Activated T-cell treated with anti-CD3 and anti-CD28 coated beads for 1 hour (primary cell): Measurements from ENCODE around the gene DDB1.
"Not testable (repeated sequence)": the region's sequence is repeated elsewhere in the genome, so short reads cannot be mapped to it uniquely, and the experiment has no call there.

ENCODE experiments used
- DNase-seq: peaks from one replicate; pipeline ENCODE4 v3.0.0-alpha.2; 2020; ENCODE audit warnings: low read depth

DDB1 gene

DNA sequence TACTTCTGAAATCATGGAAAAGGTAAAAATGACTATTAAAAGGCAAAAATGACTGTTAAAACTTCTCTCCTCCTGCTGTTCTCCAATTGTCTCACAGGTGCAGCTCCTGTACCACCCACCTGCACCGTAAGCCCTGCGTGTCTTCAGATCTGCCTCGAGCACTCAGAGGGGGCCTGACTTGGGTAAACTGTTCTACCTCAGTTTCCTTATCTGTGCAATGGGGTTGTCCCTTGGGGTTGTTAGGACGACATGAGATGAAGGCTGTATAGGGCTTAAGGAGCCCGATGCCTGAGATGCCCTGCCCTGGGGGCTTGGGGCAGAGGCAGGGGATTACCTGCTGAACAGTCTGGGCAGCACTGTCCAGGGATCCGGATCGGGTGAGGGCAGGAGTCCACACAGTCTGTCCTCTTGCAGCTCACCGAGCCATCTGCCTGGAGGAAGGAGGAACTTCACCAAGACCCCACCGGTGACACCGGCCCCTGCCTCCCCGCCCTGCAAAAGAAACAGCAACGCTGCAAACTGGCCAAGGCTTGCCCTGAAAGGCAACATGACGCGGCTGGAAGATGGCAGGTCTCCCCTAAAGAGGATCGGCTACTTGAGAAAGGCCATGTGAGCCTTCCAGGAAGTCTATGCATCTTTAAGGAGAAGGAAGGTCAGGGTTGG lies 64.2 kb downstream of the DDB1 start:
- no peak for DNase-seq

DNA sequence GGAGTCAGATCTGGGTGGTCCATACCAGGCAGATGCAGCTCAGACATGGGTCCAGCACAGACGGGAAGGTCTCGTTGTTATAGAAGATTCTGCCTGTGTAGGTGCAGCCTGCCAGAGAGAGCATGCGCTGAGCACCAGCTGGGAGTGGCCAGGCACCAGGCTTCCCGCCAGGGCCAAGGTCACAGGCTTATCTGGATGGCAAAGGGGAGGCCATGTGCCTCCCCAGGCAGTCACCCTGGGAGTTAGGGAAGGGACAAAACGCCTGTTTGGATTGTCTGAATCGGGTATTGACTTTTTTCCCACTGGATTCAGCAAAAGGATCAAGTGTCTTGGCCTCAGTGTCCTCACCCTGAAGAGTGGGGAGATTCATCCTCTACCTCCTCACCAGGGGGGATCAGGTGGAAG lies 65.5 kb downstream of the DDB1 start:
- DNase-seq, result no peak

- no peak for DNase-seq
Observed at GRCh38 chr11:61266602-61267001, 66.3 kb downstream of the DDB1 start.

DNA sequence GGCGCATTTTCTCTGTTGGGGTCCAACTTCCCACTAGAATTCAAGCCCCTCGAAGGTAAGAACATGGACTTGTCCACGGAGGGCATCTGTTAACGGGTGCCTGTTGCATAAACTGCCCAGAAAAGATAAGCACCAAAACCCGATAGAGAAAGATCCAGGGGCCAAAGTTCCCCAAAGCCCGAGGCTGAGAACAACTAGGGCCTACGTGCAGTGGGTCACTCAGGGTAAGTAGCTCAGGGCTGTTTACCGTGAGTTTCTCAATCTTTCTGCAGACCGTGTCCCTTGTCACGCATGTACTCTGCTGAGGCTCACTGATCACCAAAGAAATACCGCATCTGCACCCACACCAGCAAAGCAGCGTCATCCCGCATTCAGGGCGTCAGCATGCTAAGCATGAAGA lies 67.5 kb downstream of the DDB1 start:
- DNase-seq, result no peak

DNA sequence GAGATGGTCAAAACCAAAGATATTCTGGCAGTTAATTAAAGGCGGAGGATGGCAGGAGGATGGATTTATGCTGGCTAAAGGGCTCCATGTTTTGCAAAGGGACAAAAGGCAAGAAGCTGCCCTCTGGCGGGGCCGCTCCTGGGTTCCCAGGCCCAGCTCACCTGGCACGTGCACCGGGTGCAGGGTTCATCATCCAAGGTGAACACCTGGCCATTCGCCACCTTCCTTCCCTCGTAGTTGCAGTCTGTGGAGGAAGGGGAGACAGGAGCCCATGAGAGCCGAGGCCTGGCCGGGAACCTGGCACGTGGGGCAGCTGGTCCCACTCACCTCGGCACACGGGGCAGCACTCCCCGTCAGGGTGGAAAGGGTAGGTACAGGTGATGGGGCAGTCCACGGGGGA lies 68.1 kb downstream of the DDB1 start:
- DNase-seq, result no peak

GRCh38 chr11:61264371-61264770 lies 68.5 kb downstream of the DDB1 start:
- no peak for DNase-seq

- no peak for DNase-seq
Observed at GRCh38 chr11:61259363-61259762, 73.5 kb downstream of the DDB1 start.

- no peak for DNase-seq
Observed at GRCh38 chr11:61258546-61258945, 74.4 kb downstream of the DDB1 start.

- no peak for DNase-seq
Observed at GRCh38 chr11:61256710-61257482, 76.0 kb downstream of the DDB1 start.

GRCh38 chr11:61254403-61255025 lies 78.4 kb downstream of the DDB1 start:
- DNase-seq, result peak; percentile 50

- not testable (repeated sequence) for DNase-seq
Observed at GRCh38 chr11:61252332-61252731, 80.6 kb downstream of the DDB1 start.

DNA sequence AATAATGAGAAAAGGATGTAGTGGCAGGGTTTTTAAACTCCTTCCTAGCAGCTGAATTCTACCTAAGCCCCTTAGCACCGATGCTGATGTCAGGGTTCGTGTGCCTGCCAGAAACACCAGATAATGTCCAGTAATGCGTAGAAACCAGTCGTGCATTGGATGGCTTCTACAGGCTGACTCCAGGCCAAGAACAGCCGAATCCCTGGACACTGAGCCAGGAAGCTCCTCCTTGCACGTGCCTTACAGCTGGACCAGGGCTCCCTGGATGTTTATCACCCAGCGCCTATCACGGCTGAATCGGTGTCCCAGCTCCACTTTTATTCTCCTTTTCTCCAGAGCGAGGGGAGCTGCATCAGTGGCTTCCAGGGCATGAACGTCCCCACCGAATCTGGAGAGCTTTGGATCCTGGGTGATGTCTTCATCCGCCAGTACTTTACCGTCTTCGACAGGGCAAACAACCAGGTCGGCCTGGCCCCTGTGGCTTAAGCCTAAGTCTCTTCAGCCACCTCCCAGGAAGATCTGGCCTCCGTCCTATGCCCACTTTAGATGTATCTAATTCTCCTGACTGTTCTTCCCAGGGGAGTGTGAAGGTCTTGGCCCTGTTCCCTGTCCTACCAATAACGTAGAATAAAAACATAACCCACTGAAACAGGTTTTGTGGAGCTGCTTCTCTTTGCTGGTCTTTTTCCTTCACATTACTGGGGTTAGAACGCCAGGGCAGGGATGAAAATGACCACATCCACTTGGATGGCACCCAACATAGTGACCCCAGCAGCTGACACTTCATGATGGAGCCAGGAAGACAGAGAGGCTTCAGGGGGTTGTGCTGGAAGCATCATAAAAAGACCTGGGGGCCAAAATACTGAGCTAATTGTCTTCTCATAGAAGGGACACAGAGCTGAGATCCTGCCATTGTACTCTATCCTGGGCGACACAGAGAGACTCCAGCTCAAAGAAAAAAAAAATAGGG lies 81.8 kb downstream of the DDB1 start:
- DNase-seq, result not testable (repeated sequence)
